GM12878 (cell line): Measurements from ENCODE around the gene NUDT17. TPM values are rescaled to one million over a fixed set of nuclear protein-coding genes. Genes with fewer than 3 reads are reported as not detected.

Experiments used
- ATF7 ChIP-seq: fragments of 450-650 bp; IDR thresholded peaks from 2 replicates; pipeline ENCODE4 v1.6.1; 2016; ENCODE audit warnings: low read depth, mild to moderate bottlenecking
- BRCA1 ChIP-seq: IDR thresholded peaks from 2 replicates; pipeline ENCODE4 v1.6.1; 2011; ENCODE audit warnings: low read depth, low read length, improper control_type of control experiment
- CBX5 ChIP-seq: sonication (generic); IDR thresholded peaks from 2 replicates; pipeline ENCODE4 v1.6.1; 2016; ENCODE audit warnings: low read depth, moderate library complexity, mild to moderate bottlenecking, inconsistent platforms
- CEBPB ChIP-seq, 2 experiments: fragments of 150-350 bp in 1 of 2; IDR thresholded peaks; 2 replicates each; pipeline ENCODE4 v1.6.1; 2012 to 2014; ENCODE audit warnings: low read depth in 2 of 2, low read length in 2 of 2, borderline replicate concordance in 1 of 2, inconsistent platforms in 1 of 2
- CHD2 ChIP-seq: IDR thresholded peaks from 2 replicates; pipeline ENCODE4 v1.6.1; 2011; ENCODE audit warnings: low read depth, low read length, improper control_type of control experiment, borderline replicate concordance
- GABPA ChIP-seq: IDR thresholded peaks from 2 replicates; pipeline ENCODE4 v1.6.1; 2014; ENCODE audit warnings: antibody characterized with exemption, low read depth, mild to moderate bottlenecking, inconsistent platforms
- HDAC2 ChIP-seq: fragments of 200-600 bp; sonication (generic); IDR thresholded peaks from 2 replicates; pipeline ENCODE4 v1.6.1; 2017
- HDAC6 ChIP-seq: fragments of 200-600 bp; sonication (generic); IDR thresholded peaks from one replicate; pipeline ENCODE4 v1.8.0; 2017; ENCODE audit warnings: antibody characterized with exemption; ENCODE audit not compliant: unreplicated experiment
- IKZF2 ChIP-seq, 2 experiments: fragments of 450-650 bp; IDR thresholded peaks; 2 replicates each; pipeline ENCODE4 v1.6.1; 2017; ENCODE audit warnings: mild to moderate bottlenecking in 2 of 2, moderate library complexity in 2 of 2
- IRF3 ChIP-seq: fragments of 450-650 bp; IDR thresholded peaks from 2 replicates; pipeline ENCODE4 v1.6.1; 2014; ENCODE audit warnings: mild to moderate bottlenecking
- KAT2A ChIP-seq: conservative IDR thresholded peaks from 2 replicates; pipeline ENCODE4 v1.6.1; 2011; ENCODE audit warnings: low read depth, low read length; ENCODE audit not compliant: control insufficient read depth
- KLF5 ChIP-seq: fragments of 450-650 bp; IDR thresholded peaks from 2 replicates; pipeline ENCODE4 v1.6.1; 2014; ENCODE audit warnings: mild to moderate bottlenecking; ENCODE audit not compliant: partially characterized antibody
- MTA3 ChIP-seq: IDR thresholded peaks from 2 replicates; pipeline ENCODE4 v1.6.1; 2012; ENCODE audit warnings: low read length, inconsistent platforms, borderline replicate concordance
- MYC ChIP-seq: IDR thresholded peaks from 2 replicates; pipeline ENCODE4 v1.6.1; 2011; ENCODE audit warnings: mild to moderate bottlenecking, low read length, moderate library complexity, inconsistent platforms; ENCODE audit not compliant: insufficient read depth, insufficient replicate concordance, insufficient read length, severe bottlenecking
- NFIC ChIP-seq: IDR thresholded peaks from 2 replicates; pipeline ENCODE4 v1.6.1; 2012; ENCODE audit warnings: low read depth, mild to moderate bottlenecking, inconsistent platforms, low read length, moderate library complexity
- NR2C1 ChIP-seq: fragments of 450-650 bp; IDR thresholded peaks from 2 replicates; pipeline ENCODE4 v1.6.1; 2017; ENCODE audit warnings: antibody characterized with exemption, mild to moderate bottlenecking, moderate library complexity
- PBX3 ChIP-seq: IDR thresholded peaks from 2 replicates; pipeline ENCODE4 v1.6.1; 2011; ENCODE audit warnings: mild to moderate bottlenecking, low read depth, low read length, moderate library complexity; ENCODE audit not compliant: insufficient replicate concordance
- POLR2AphosphoS2 ChIP-seq: IDR thresholded peaks from 2 replicates; pipeline ENCODE4 v1.6.1; 2011; ENCODE audit warnings: low read depth, mild to moderate bottlenecking, low read length, improper control_type of control experiment, moderate library complexity
- POU2F2 ChIP-seq: IDR thresholded peaks from 3 replicates; pipeline ENCODE4 v1.6.1; 2011; ENCODE audit warnings: low read depth, mild to moderate bottlenecking, low read length, borderline replicate concordance
- RCOR1 ChIP-seq: conservative IDR thresholded peaks from 2 replicates; pipeline ENCODE4 v1.6.1; 2012; ENCODE audit warnings: low read depth, low read length, improper control_type of control experiment
- RFX5 ChIP-seq: IDR thresholded peaks from 2 replicates; pipeline ENCODE4 v1.6.1; 2011; ENCODE audit warnings: low read depth, low read length, improper control_type of control experiment
- SP1 ChIP-seq: IDR thresholded peaks from one replicate; pipeline ENCODE4 v1.6.1; 2011; ENCODE audit warnings: low read depth, low read length
- SRF ChIP-seq, 2 experiments: IDR thresholded peaks; 2 replicates each; pipeline ENCODE4 v1.6.1; 2011; ENCODE audit warnings: low read depth in 2 of 2, low read length in 2 of 2, mild to moderate bottlenecking in 1 of 2, moderate library complexity in 1 of 2
- TBL1XR1 ChIP-seq: IDR thresholded peaks from 2 replicates; pipeline ENCODE4 v1.6.1; 2012; ENCODE audit warnings: low read depth, low read length, improper control_type of control experiment
- TCF7 ChIP-seq: IDR thresholded peaks from 2 replicates; pipeline ENCODE4 v1.6.1; 2014; ENCODE audit warnings: antibody characterized with exemption, borderline replicate concordance
- WRNIP1 ChIP-seq: IDR thresholded peaks from 2 replicates; pipeline ENCODE4 v1.6.1; 2011; ENCODE audit warnings: low read depth, low read length, improper control_type of control experiment, borderline replicate concordance
- polyA plus RNA-seq, 11 experiments: library from polyadenylated mRNA; depleted of rRNA in 4 of 11; unstranded in 6 of 11; stranded (reverse) in 5 of 11; fragments of >200 nt; fragmentation: Nextera tagmentation in 4 of 11; fragmentation: Illumina TruSeq in 1 of 11; extraction: Ambion mirVana in 4 of 11; extraction: Trizol in 1 of 11; gene quantifications; 1 replicate in 1 of 11; 2 replicates in 10 of 11; pipeline versions ENCODE4 v1.2.1 to v1.2.3, GENCODE V29; 2011 to 2016; ENCODE audit warnings: inconsistent platforms in 2 of 11, missing spikeins in 2 of 11, low read depth in 1 of 11
- total RNA-seq, 4 experiments: library from RNA; depleted of rRNA in 3 of 4; stranded (reverse); fragments of >200 nt in 3 of 4; fragmentation: Illumina TruSeq in 1 of 4; extraction: Trizol in 1 of 4; gene quantifications; 2 replicates each; pipeline versions ENCODE4 v1.2.1 to v1.2.3, GENCODE V29; 2013 to 2021
- TF ChIP-seq, protein P1 (sequence below): fragments of 450-650 bp; IDR thresholded peaks from 2 replicates; pipeline ENCODE4 v1.6.1; 2017; ENCODE audit warnings: mild to moderate bottlenecking, low read depth, inconsistent platforms; ENCODE audit not compliant: poor library complexity, severe bottlenecking
- TF ChIP-seq, protein P2 (sequence below): fragments of 450-650 bp; IDR thresholded peaks from 2 replicates; pipeline ENCODE4 v1.6.1; 2017; ENCODE audit warnings: borderline replicate concordance

NUDT17 gene
- total and polyA plus RNA-seq, 10 of the 15 experiments (the other 5 are each of a cell fraction or from before 2014, with no cell fraction given), result 1.2 to 4.7 (median 4.0) TPM

- TF ChIP-seq MYC (no peak), SP1 (no peak), NFIC (no peak), RCOR1 (no peak), POLR2AphosphoS2 (no peak; the same call in 1 of the 2 replicates), CBX5 (no peak), BRCA1 (no peak), NR2C1 (no peak), WRNIP1 (no peak), IKZF2 (IDR thresholded peaks at IDR 0.05) (peak; percentile 49 to 57; a peak in 2 of 4 replicates), PBX3 (no peak), ATF7 (peak; percentile 34; the same call in 1 of the 2 replicates), TBL1XR1 (no peak), KLF5 (no peak), KAT2A (no peak), CEBPB (IDR thresholded peaks at IDR 0.05; ENCODE audit: borderline replicate concordance in 1 of 2, low read depth in 2 of 2, low read length in 2 of 2) (no peak), RFX5 (no peak), CHD2 (no peak), POU2F2 (peak; percentile 63; the same call in 2 of the 3 replicates), IRF3 (no peak), GABPA (no peak), HDAC2 (no peak), TCF7 (no peak), MTA3 (peak; percentile 36; the same call in 1 of the 2 replicates), HDAC6 (no peak), SRF (IDR thresholded peaks at IDR 0.05; ENCODE audit: low read depth in 2 of 2, low read length in 2 of 2) (no peak)
- TF ChIP-seq, protein P1, sequence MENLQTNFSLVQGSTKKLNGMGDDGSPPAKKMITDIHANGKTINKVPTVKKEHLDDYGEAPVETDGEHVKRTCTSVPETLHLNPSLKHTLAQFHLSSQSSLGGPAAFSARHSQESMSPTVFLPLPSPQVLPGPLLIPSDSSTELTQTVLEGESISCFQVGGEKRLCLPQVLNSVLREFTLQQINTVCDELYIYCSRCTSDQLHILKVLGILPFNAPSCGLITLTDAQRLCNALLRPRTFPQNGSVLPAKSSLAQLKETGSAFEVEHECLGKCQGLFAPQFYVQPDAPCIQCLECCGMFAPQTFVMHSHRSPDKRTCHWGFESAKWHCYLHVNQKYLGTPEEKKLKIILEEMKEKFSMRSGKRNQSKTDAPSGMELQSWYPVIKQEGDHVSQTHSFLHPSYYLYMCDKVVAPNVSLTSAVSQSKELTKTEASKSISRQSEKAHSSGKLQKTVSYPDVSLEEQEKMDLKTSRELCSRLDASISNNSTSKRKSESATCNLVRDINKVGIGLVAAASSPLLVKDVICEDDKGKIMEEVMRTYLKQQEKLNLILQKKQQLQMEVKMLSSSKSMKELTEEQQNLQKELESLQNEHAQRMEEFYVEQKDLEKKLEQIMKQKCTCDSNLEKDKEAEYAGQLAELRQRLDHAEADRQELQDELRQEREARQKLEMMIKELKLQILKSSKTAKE, result peak; percentile 47
- TF ChIP-seq, protein P2, sequence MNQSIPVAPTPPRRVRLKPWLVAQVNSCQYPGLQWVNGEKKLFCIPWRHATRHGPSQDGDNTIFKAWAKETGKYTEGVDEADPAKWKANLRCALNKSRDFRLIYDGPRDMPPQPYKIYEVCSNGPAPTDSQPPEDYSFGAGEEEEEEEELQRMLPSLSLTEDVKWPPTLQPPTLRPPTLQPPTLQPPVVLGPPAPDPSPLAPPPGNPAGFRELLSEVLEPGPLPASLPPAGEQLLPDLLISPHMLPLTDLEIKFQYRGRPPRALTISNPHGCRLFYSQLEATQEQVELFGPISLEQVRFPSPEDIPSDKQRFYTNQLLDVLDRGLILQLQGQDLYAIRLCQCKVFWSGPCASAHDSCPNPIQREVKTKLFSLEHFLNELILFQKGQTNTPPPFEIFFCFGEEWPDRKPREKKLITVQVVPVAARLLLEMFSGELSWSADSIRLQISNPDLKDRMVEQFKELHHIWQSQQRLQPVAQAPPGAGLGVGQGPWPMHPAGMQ, result no peak
These were observed 301 bp upstream of the NUDT17 start (continued) for GRCh38 chr1:145845144-145845513.
